ENCODE results near the gene FOXP1.

GRCh38 chr3:71290301-71290700 lies 293.2 kb downstream of the FOXP1 start:
- TF ChIP-seq CTCF (IDR thresholded peaks at IDR 0.05; ENCODE audit: low read depth, low read length, missing input control), result no peak
- no peak for TF ChIP-seq RAD21 (IDR thresholded peaks at IDR 0.05)
- no peak for TF ChIP-seq JUND (IDR thresholded peaks at IDR 0.05)
- no peak for TF ChIP-seq NR2F2 (IDR thresholded peaks at IDR 0.05)
- no peak for TF ChIP-seq SP1 (IDR thresholded peaks at IDR 0.05)
- no peak for TF ChIP-seq MAX (IDR thresholded peaks at IDR 0.05)
- TF ChIP-seq EGR1 (IDR thresholded peaks at IDR 0.05; ENCODE audit: low read depth in 2 of 2), result no peak
- TF ChIP-seq YY1 (IDR thresholded peaks at IDR 0.05), result no peak
- TF ChIP-seq HNF4G (IDR thresholded peaks at IDR 0.05), result no peak
- TF ChIP-seq ATF3 (IDR thresholded peaks at IDR 0.05), result no peak
